K562 (cell line): ENCODE measurements around the gene INTS6. TPM values are rescaled to one million over a fixed set of nuclear protein-coding genes. Genes with fewer than 3 reads are reported as not detected.

Experiments
- ATAC-seq: fragments of 200-7000 bp; cut with Tn5 transposase; 3 replicates; pipeline ENCODE4 v1.9.1; 2020; ENCODE audit warnings: moderate library complexity
- BruUV-seq: library from RNA; stranded (reverse); fragments of 400-500 nt; replicated peaks from 2 replicates; lab custom pipeline; 2021; lab: Mats Ljungman, UMichigan
- CTCF ChIA-PET: fragments of 300-600 bp; formaldehyde crosslinking; extraction: SDS; loops from one replicate; lab custom pipeline; 2021; ENCODE audit warnings: low intra/inter-chr PET ratio; lab: Yijun Ruan, JAX
- POLR2A ChIA-PET: fragments of 300-600, 350-650 bp; sonication (Branson Sonifier 250); formaldehyde crosslinking; extraction: SDS; loops from one replicate; lab custom pipeline; 2021; ENCODE audit warnings: antibody characterized with exemption, inconsistent platforms; lab: Yijun Ruan, JAX
- DNase-seq, 4 experiments: peaks; one replicate each; pipeline versions ENCODE4 v3.0.0 to v3.0.0-alpha.2; 2011 to 2018; ENCODE audit warnings: low spot score in 3 of 4, mixed read lengths in 3 of 4; ENCODE audit errors: extremely low read depth in 1 of 4
- FAIRE-seq: peaks from 2 replicates; lab custom pipeline; 2011; peaks lifted over from hg19 to GRCh38; lab: Jason Lieb, UNC
- H2AFZ ChIP-seq: 2 replicates; pipeline ENCODE4 v1.6.0; 2011; ENCODE audit warnings: low read depth, low read length, control low read depth, inconsistent platforms
- H3K27ac ChIP-seq: fragments of 200-600 bp; 3 replicates; pipeline ENCODE4 v1.8.0; 2011; ENCODE audit warnings: low read depth, mild to moderate bottlenecking, control low read depth, inconsistent platforms, low read length, moderate library complexity, mixed read lengths; ENCODE audit errors: extremely low read depth
- H3K27me3 ChIP-seq, 2 experiments: fragments of 300-600 bp in 1 of 2; 2 replicates in 1 of 2; 3 replicates in 1 of 2; pipeline versions ENCODE4 v1.6.0 to v1.8.0; 2011; ENCODE audit warnings: inconsistent platforms in 2 of 2, low read length in 2 of 2, mild to moderate bottlenecking in 1 of 2, mixed read lengths in 1 of 2, moderate library complexity in 1 of 2; ENCODE audit not compliant: control insufficient read depth in 2 of 2, insufficient read depth in 2 of 2
- H3K36me3 ChIP-seq: fragments of 300-600 bp; 3 replicates; pipeline ENCODE4 v1.8.0; 2011; ENCODE audit warnings: mild to moderate bottlenecking, low read length, inconsistent platforms; ENCODE audit not compliant: control insufficient read depth, insufficient read depth
- H3K4me1 ChIP-seq, 2 experiments: fragments of 200-600 bp in 1 of 2; replicated peaks in 1 of 2; 2 replicates in 1 of 2; 3 replicates in 1 of 2; pipeline versions ENCODE4 v1.5.1 to v1.8.0; 2011; ENCODE audit warnings: inconsistent platforms in 2 of 2, low read length in 2 of 2, mild to moderate bottlenecking in 1 of 2, mixed read lengths in 1 of 2, moderate library complexity in 1 of 2; ENCODE audit not compliant: control insufficient read depth in 2 of 2, insufficient read depth in 2 of 2
- H3K4me2 ChIP-seq: 2 replicates; pipeline ENCODE4 v1.6.1; 2011; ENCODE audit warnings: low read length, control low read depth, inconsistent platforms, mixed read lengths; ENCODE audit not compliant: insufficient read depth
- H3K4me3 ChIP-seq: fragments of 200-600 bp; sonication (generic), shearing (Covaris generic); 2 replicates; pipeline ENCODE4 v1.5.1; 2016; ENCODE audit warnings: control low read depth, inconsistent platforms
- H3K79me2 ChIP-seq: fragments of 200-600 bp; 3 replicates; pipeline ENCODE4 v1.8.0; 2011; ENCODE audit warnings: low read length, inconsistent platforms; ENCODE audit not compliant: control insufficient read depth, insufficient read depth
- H3K9ac ChIP-seq, 2 experiments: 2 replicates each; pipeline versions ENCODE4 v1.6.0 to v1.6.1; 2011; ENCODE audit warnings: low read depth in 2 of 2, low read length in 2 of 2, control low read depth in 1 of 2, inconsistent platforms in 1 of 2, mild to moderate bottlenecking in 1 of 2, mixed read lengths in 1 of 2; ENCODE audit not compliant: insufficient read depth in 1 of 2
- H3K9me1 ChIP-seq: one replicate; pipeline ENCODE4 v1.6.0; 2011; ENCODE audit warnings: inconsistent platforms, mild to moderate bottlenecking, low read length, moderate library complexity; ENCODE audit not compliant: control insufficient read depth, insufficient read depth
- H3K9me3 ChIP-seq: replicated peaks from 2 replicates; pipeline ENCODE4 v1.5.1; 2011; ENCODE audit warnings: low read depth, low read length, inconsistent platforms; ENCODE audit not compliant: control insufficient read depth, insufficient read depth
- H4K20me1 ChIP-seq: replicated peaks from 2 replicates; pipeline ENCODE4 v1.6.1; 2011; ENCODE audit warnings: low read length, inconsistent platforms, mixed read lengths; ENCODE audit not compliant: control insufficient read depth, insufficient read depth
- FOXJ2 ChIP-seq: fragments of 200-800 bp; sonication (Bioruptor generic); IDR thresholded peaks from 2 replicates; pipeline ENCODE4 v1.6.1; 2016; ENCODE audit warnings: missing genetic modification characterization, missing compliant biosample characterization
- HNRNPL ChIP-seq: fragments of 200-400 bp; formaldehyde crosslinking; IDR thresholded peaks from 2 replicates; pipeline ENCODE4 v1.6.1; 2017; ENCODE audit warnings: low read depth, mild to moderate bottlenecking, low read length
- MBD1 ChIP-seq: fragments of 250-450 bp; sonication (Bioruptor Pico); IDR thresholded peaks from 2 replicates; pipeline ENCODE4 v1.8.0; 2022; ENCODE audit warnings: inconsistent platforms
- NFE2 ChIP-seq: IDR thresholded peaks from 2 replicates; pipeline ENCODE4 v1.6.1; 2014; ENCODE audit warnings: antibody characterized with exemption, low read depth
- PCBP1 ChIP-seq: fragments of 200-400 bp; formaldehyde crosslinking; IDR thresholded peaks from 2 replicates; pipeline ENCODE4 v1.6.1; 2018; ENCODE audit warnings: mild to moderate bottlenecking, low read depth, low read length; ENCODE audit not compliant: poor library complexity, severe bottlenecking
- SMAD3 ChIP-seq: fragments of 450-650 bp; formaldehyde crosslinking; conservative IDR thresholded peaks from 2 replicates; pipeline ENCODE4 v1.4.0; 2020; ENCODE audit warnings: mild to moderate bottlenecking
- TAF15 ChIP-seq: fragments of 200-400 bp; formaldehyde crosslinking; IDR thresholded peaks from 2 replicates; pipeline ENCODE4 v1.6.1; 2017; ENCODE audit warnings: mild to moderate bottlenecking, low read depth, low read length, moderate library complexity
- TEAD2 ChIP-seq: fragments of 450-650 bp; IDR thresholded peaks from 2 replicates; pipeline ENCODE4 v1.6.1; 2016; ENCODE audit warnings: missing genetic modification characterization, control low read depth, missing compliant biosample characterization
- THRAP3 ChIP-seq: fragments of 450-650 bp; IDR thresholded peaks from 2 replicates; pipeline ENCODE4 v1.6.1; 2016; ENCODE audit warnings: mild to moderate bottlenecking, inconsistent platforms, borderline replicate concordance
- YBX1 ChIP-seq: fragments of 450-650 bp; IDR thresholded peaks from 2 replicates; pipeline ENCODE4 v1.7.1; 2016; ENCODE audit warnings: mild to moderate bottlenecking
- ZKSCAN8 ChIP-seq: fragments of 200-800 bp; sonication (Bioruptor generic); IDR thresholded peaks from 2 replicates; pipeline ENCODE4 v1.6.1; 2016; ENCODE audit warnings: missing genetic modification characterization, missing compliant biosample characterization
- ZNF143 ChIP-seq: sonication (generic); formaldehyde crosslinking; IDR thresholded peaks from 2 replicates; pipeline ENCODE4 v1.9.0; 2022; ENCODE audit warnings: mild to moderate bottlenecking, missing genetic modification reagents
- ZNF41 ChIP-seq: fragments of 250-450 bp; sonication (Bioruptor Pico); conservative IDR thresholded peaks from 2 replicates; pipeline ENCODE4 v1.4.0; 2020; ENCODE audit warnings: mild to moderate bottlenecking
- ZNF561 ChIP-seq: fragments of 450-650 bp; formaldehyde crosslinking; conservative IDR thresholded peaks from 2 replicates; pipeline ENCODE4 v1.4.0; 2020; ENCODE audit warnings: mild to moderate bottlenecking, moderate library complexity
- WGBS: fragments of 100-300 bp; shearing (Covaris generic); methylation state at CpG from one replicate; pipeline ENCODE4 v1.1.6; 2016; ENCODE audit warnings: low coverage, mixed read lengths; ENCODE audit not compliant: insufficient coverage; ENCODE audit errors: missing lambda C conversion rate; 5-methylcytosine and 5-hydroxymethylcytosine counted together
- in situ Hi-C: fragments of 300-500 bp; cut with MboI; formaldehyde crosslinking; loops from 4 replicates; pipeline ENCODE4 v1.15.0; 2018; ENCODE audit warnings: inconsistent platforms, mixed read lengths
- intact Hi-C: fragments of 100-400 bp; cut with micrococcal nuclease; formaldehyde crosslinking; loops from 2 replicates; pipeline ENCODE4 v1.14.2; 2022
- polyA plus RNA-seq, 8 experiments: library from polyadenylated mRNA; depleted of rRNA in 4 of 8; stranded (reverse) in 5 of 8; unstranded in 3 of 8; fragments of >200 nt; fragmentation: Nextera tagmentation in 2 of 8; fragmentation: Illumina TruSeq in 1 of 8; extraction: Ambion mirVana in 2 of 8; extraction: Trizol in 1 of 8; gene quantifications; 2 replicates each; pipeline versions ENCODE4 v1.2.1 to v1.2.3, GENCODE V29; 2011 to 2014; ENCODE audit warnings: inconsistent platforms in 1 of 8, missing spikeins in 1 of 8
- total RNA-seq, 7 experiments: library from RNA; depleted of rRNA in 6 of 7; stranded (reverse); fragments of >200 nt in 6 of 7; fragmentation: Illumina TruSeq in 2 of 7; extraction: Trizol in 2 of 7; gene quantifications; 2 replicates each; pipeline versions ENCODE4 v1.2.1 to v1.2.3, GENCODE V29; 2011 to 2021; ENCODE audit warnings: low replicate concordance in 1 of 7

Gene INTS6
- total and polyA plus RNA-seq, 9 of the 15 experiments (the other 6 are each of a cell fraction or from before 2014, with no cell fraction given) = 3.7 to 29.8 (median 16.1) TPM

- Histone ChIP-seq H3K4me1 (no peaks in the 10 kb centered on the region), H4K20me1 (no peaks in the 10 kb centered on the region), H3K79me2 (peaks cover 67% of the 10 kb centered on the region), H3K4me3 (no peak overlapping the region), H3K27ac (no peak overlapping the region)
- ATAC-seq = no peak
- in situ Hi-C loops (no loop called here), intact Hi-C loops (no loop called here)
- CTCF ChIA-PET = no interaction called here
- TF ChIP-seq SMAD3 (CRISPR knock-in tag) (no peak), NFE2 (no peak), ZNF41 (CRISPR knock-in tag) (no peak), ZKSCAN8 (CRISPR knock-in tag) (no peak), FOXJ2 (no peak), TEAD2 (no peak), YBX1 (no peak), ZNF143 (CRISPR knock-in tag) (no peak), ZNF561 (CRISPR knock-in tag) (no peak), PCBP1 (no peak), HNRNPL (no peak), MBD1 (CRISPR knock-in tag) (no peak), THRAP3 (no peak), TAF15 (no peak)
- TF ChIP-seq, all 486 proteins: peak for 0
- POLR2A ChIA-PET = no interaction called here
- Histone ChIP-seq H3K27me3 (no peaks in the 10 kb centered on the region), H3K9me3 (peaks cover 3% of the 10 kb centered on the region; the same call in 1 of the 2 replicates), H2AFZ (no peak overlapping the region), H3K36me3 (peaks cover 36% of the 10 kb centered on the region), H3K9me1 (no peaks in the 10 kb centered on the region), H3K4me2 (no peak overlapping the region), H3K9ac (no peak overlapping the region)
- DNase-seq (no peak), FAIRE-seq (no peak)
- 97% methylated on average over 4 of the region's 4 CpGs for WGBS
- no TSS peak for BruUV-seq
Measured at GRCh38 chr13:51419001-51419636, 33.7 kb downstream of the INTS6 start.
